Ishikawa (cell line): ENCODE measurements around the gene FOXN3.

Source experiments
- CEBPB ChIP-seq: IDR thresholded peaks from 2 replicates; pipeline ENCODE4 v1.6.1; 2012
- CREB1 ChIP-seq: IDR thresholded peaks from 2 replicates; pipeline ENCODE4 v1.6.1; 2012; ENCODE audit warnings: low read depth
- EGR1 ChIP-seq: IDR thresholded peaks from 2 replicates; pipeline ENCODE4 v1.6.1; 2012
- EP300 ChIP-seq: IDR thresholded peaks from 2 replicates; pipeline ENCODE4 v1.6.1; 2012; ENCODE audit warnings: borderline replicate concordance
- FOXM1 ChIP-seq: IDR thresholded peaks from 2 replicates; pipeline ENCODE4 v1.6.1; 2012; ENCODE audit warnings: low read depth, borderline replicate concordance
- NFIC ChIP-seq: IDR thresholded peaks from 2 replicates; pipeline ENCODE4 v1.6.1; 2012
- RAD21 ChIP-seq: IDR thresholded peaks from 2 replicates; pipeline ENCODE4 v1.6.1; 2012; ENCODE audit warnings: low read depth
- TAF1 ChIP-seq: IDR thresholded peaks from 2 replicates; pipeline ENCODE4 v1.6.1; 2012; ENCODE audit warnings: low read depth, mild to moderate bottlenecking
- TCF12 ChIP-seq: IDR thresholded peaks from 2 replicates; pipeline ENCODE4 v1.6.1; 2012; ENCODE audit warnings: low read depth
- TEAD4 ChIP-seq: IDR thresholded peaks from 2 replicates; pipeline ENCODE4 v1.6.1; 2012
- YY1 ChIP-seq: IDR thresholded peaks from 2 replicates; pipeline ENCODE4 v1.6.1; 2012; ENCODE audit warnings: low read depth
- ZBTB7A ChIP-seq: IDR thresholded peaks from 2 replicates; pipeline ENCODE4 v1.6.1; 2012; ENCODE audit warnings: low read depth
- TF ChIP-seq, protein P1 (sequence below): IDR thresholded peaks from 2 replicates; pipeline ENCODE4 v1.6.1; 2012
- TF ChIP-seq, protein P2 (sequence below): IDR thresholded peaks from 2 replicates; pipeline ENCODE4 v1.6.1; 2012; ENCODE audit warnings: low read depth, mild to moderate bottlenecking
- TF ChIP-seq, protein P3 (sequence below): IDR thresholded peaks from 2 replicates; pipeline ENCODE4 v1.6.1; 2012

FOXN3 gene

DNA sequence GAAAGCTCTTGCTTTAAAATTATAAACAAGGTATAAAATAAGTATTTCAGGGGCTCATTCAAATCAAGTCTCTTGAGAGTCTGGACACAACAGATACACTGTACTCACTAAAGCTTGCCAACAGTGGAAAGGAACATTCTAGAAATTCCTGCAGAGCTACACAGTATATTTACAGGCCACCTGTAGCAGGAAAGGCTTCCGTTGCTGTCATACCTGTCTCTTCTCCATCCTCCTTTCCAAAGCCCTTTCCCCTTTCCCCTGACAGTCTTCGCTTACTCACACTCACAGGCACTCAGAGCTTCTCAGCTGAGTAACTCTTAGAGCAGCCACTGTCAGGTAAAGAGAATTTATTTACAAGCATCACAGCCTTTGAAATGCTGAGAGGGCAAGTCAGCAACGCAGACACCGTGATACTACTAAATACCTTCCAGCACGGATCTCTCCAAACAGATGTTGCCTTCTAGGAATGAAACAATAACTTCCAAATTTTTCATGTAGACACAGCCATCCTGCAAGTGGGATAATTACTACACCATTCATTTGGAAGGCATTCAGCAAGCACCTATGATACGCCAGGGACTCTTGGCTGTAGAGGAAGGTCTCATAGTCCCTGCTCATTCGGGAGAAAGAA, 167.9 kb downstream of the FOXN3 start:
- TF ChIP-seq TAF1 (no peak), TCF12 (no peak), EP300 (no peak), ZBTB7A (no peak), FOXM1 (no peak), CREB1 (no peak), EGR1 (no peak), YY1 (no peak), NFIC (no peak), CEBPB (no peak), RAD21 (no peak), TEAD4 (no peak)
- TF ChIP-seq, protein P1, sequence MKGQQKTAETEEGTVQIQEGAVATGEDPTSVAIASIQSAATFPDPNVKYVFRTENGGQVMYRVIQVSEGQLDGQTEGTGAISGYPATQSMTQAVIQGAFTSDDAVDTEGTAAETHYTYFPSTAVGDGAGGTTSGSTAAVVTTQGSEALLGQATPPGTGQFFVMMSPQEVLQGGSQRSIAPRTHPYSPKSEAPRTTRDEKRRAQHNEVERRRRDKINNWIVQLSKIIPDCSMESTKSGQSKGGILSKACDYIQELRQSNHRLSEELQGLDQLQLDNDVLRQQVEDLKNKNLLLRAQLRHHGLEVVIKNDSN, result no peak
- TF ChIP-seq, protein P2, sequence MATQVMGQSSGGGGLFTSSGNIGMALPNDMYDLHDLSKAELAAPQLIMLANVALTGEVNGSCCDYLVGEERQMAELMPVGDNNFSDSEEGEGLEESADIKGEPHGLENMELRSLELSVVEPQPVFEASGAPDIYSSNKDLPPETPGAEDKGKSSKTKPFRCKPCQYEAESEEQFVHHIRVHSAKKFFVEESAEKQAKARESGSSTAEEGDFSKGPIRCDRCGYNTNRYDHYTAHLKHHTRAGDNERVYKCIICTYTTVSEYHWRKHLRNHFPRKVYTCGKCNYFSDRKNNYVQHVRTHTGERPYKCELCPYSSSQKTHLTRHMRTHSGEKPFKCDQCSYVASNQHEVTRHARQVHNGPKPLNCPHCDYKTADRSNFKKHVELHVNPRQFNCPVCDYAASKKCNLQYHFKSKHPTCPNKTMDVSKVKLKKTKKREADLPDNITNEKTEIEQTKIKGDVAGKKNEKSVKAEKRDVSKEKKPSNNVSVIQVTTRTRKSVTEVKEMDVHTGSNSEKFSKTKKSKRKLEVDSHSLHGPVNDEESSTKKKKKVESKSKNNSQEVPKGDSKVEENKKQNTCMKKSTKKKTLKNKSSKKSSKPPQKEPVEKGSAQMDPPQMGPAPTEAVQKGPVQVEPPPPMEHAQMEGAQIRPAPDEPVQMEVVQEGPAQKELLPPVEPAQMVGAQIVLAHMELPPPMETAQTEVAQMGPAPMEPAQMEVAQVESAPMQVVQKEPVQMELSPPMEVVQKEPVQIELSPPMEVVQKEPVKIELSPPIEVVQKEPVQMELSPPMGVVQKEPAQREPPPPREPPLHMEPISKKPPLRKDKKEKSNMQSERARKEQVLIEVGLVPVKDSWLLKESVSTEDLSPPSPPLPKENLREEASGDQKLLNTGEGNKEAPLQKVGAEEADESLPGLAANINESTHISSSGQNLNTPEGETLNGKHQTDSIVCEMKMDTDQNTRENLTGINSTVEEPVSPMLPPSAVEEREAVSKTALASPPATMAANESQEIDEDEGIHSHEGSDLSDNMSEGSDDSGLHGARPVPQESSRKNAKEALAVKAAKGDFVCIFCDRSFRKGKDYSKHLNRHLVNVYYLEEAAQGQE, result no peak
- TF ChIP-seq, protein P3, sequence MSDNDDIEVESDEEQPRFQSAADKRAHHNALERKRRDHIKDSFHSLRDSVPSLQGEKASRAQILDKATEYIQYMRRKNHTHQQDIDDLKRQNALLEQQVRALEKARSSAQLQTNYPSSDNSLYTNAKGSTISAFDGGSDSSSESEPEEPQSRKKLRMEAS, result no peak

DNA sequence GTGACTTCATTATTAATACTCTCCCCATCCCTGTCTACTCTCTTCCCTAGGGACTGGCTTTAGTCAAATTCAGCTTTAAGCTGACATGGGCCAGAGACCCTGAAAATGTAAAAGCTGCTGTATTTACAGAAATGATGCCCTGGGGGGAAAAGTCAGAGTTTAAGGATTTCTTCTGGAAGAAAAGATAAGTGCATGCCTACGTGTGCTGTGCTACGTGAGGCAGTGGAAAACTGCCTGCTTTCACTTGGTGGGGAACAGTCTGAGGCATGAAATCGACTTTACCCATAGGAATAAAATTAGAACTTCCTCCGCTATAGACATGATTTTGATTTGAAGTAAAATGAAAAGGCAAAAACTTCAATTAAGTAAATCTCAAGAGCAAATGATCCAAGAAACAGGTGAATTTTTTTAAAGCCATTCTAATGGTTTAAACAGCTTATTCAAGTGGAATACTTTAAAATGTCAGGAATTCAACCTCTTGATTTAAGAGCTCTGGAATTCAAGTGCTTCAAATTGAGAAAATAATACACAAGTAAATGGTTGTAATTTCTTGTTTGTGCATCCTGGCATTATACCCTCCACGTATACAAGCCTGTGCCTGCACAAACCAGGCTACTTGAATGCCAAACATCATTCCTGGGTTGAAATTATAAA, 168.5 kb downstream of the FOXN3 start:
- TF ChIP-seq RAD21, result no peak

DNA sequence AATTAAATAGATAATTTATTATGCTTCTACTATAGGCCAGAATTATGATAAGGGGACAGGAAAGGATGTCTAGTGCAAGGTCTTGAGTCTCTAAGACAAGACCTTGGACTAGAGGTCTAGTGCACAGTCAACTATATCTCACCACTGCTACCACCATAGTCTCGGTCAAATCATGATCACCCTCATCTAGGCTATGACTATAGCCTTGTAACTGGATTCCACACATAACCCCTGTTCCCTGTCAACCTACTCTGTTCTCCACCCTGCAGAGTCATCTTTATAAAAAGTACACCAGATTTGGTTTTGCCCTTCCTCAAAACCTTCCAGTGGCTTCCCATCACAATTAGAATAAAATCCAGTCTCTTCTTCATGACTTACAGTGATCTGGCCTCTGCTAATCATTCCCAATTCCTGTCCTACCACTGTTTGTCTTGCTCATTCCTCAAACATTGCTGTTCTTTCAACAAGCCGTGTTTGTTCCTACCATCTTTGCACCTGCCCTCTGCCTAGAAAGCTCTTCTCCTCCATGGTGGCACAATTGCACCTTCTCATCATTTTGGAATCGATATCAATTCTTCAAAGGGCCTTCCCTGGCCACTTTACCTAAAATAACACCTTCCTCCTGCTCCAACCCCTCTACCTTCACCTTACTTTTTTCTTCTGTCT, 169.4 kb downstream of the FOXN3 start:
- no peak for TF ChIP-seq NFIC
- TF ChIP-seq EP300, result no peak

DNA sequence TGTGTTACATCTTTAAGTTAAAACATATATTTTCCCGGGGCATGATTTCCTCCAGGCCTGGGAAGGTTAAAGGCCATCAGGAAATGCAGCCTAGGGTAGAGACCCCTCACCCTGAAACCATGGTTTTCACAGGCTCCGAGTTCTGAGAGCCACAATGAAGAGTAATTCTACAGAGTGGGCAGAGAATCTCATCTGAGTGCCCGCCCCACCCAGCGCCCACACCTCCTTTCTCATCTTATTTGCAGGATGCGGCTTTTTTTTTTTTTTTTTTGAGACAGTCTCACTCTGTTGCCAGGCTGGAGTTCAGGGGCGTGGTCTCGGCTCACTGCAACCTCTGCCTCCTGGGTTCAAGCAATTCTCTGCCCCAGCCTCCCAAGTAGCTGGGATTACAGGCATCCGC, 170.7 kb downstream of the FOXN3 start:
- TF ChIP-seq TAF1 (no peak), TEAD4 (no peak), NFIC (no peak), CEBPB (no peak), TCF12 (no peak), CREB1 (no peak), RAD21 (no peak), ZBTB7A (no peak), FOXM1 (no peak), YY1 (no peak), EGR1 (no peak), EP300 (no peak)
- TF ChIP-seq, protein P3, result no peak
- TF ChIP-seq, protein P2, result no peak
- TF ChIP-seq, protein P1, result no peak

DNA sequence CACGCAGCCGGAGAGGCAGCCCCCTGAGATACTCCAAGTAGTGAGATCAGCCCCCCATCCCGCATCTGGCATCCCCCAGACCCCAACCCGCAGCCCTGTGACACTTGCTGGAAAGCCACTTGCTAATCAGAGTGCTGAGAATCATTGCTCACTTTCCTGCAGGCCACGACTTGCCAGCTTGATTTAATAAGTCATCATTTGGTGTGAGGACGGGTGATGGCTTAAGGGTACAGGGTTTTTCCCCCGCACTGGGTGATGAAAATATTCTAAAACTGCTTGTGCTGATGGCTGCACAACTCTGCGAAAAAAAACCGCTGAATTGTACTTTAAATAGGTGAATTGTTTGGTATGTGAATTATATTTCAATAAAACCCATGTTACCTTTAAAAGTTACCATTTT, 171.2 kb downstream of the FOXN3 start:
- no peak for TF ChIP-seq YY1
- TF ChIP-seq CEBPB, result no peak
- TF ChIP-seq TAF1, result no peak
- no peak for TF ChIP-seq TEAD4
- TF ChIP-seq EP300, result no peak
- TF ChIP-seq, protein P1, result no peak
- TF ChIP-seq ZBTB7A, result no peak
- TF ChIP-seq, protein P2, result no peak
- TF ChIP-seq, protein P3, result no peak
- no peak for TF ChIP-seq CREB1
- TF ChIP-seq EGR1, result no peak
